ENCODE results near the gene HSD3B2. TPM values are rescaled to one million over a fixed set of nuclear protein-coding genes. Genes with fewer than 3 reads are reported as not detected.
"Not testable (repeated sequence)": the region's sequence is repeated elsewhere in the genome, so short reads cannot be mapped to it uniquely, and the experiment has no call there.

HSD3B2 gene
- 1 to 10 TPM in 1 of 8 experiments, under 1 TPM in 1, not detected in 6; 0.38 to 1.0 TPM for total RNA-seq

- Histone ChIP-seq H3K4me3 (no peak within 1 kb of the TSS), H3K27ac (no peak within 1 kb of the TSS), H3K4me1 (replicated peaks in 1 of 2) (no peaks in the 10 kb centered on the region)
- in situ Hi-C loops (cut with MboI; ENCODE audit: low pct_unique_long_range_greater_than_20kb in 2 of 9, low sequenced_read_pairs in 9 of 9, unreplicated experiment in 9 of 9) = no loop called here
- 20 to 95% (median 83%) methylated on average over 1 to 2 of the region's 2 CpGs; no CpG with 5 or more reads in 1 of the 10 experiments for WGBS, 10 experiments
- no peak for ATAC-seq (replicated peaks in 6 of 8)
These were observed at the start of gene HSD3B2 for GRCh38 chr1:119414950-119415349. TSS of gene HSD3B2 (plus strand) at chr1:119415150. CDS start at chr1:119415420, 270 bp downstream.

DNA sequence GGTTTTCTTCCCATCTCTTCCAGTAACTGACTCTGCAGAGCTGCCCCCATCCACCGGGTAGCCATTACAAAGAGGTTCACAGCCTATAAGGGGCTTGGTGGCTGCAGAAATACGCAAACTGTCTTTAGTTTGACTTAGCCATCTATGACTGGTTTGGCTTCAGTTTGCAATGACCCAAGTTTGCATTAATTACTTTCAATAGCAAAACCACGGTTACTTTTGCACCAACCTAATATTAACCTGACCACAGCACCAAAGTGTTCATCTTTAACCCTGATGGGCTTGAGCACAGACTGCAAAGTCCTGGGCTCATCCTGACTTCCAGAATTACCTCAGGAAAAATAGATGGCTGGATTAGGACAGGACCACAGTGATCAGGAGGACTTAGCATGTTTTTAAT is 48.5 kb upstream of the HSD3B2 start:
- Histone ChIP-seq H3K4me1 (replicated peaks in 1 of 2) (no peaks in the 10 kb centered on the region), H3K4me3 (no peak overlapping the region), H3K27ac (no peak overlapping the region)
- ATAC-seq (replicated peaks in 6 of 8) = no peak
- 87 to 100% (median 100%) methylated on average over 1 to 3 of the region's 3 CpGs; no CpG with 5 or more reads in 3 of the 10 experiments for WGBS, 10 experiments
- in situ Hi-C loops (cut with MboI; ENCODE audit: low pct_unique_long_range_greater_than_20kb in 2 of 9, low sequenced_read_pairs in 9 of 9, unreplicated experiment in 9 of 9) = loop anchor here in 4 of 9 experiments (10.0 kb wide), 2 partner anchors 82 to 92 kb away; no protein-coding TSS in a partner anchor

DNA sequence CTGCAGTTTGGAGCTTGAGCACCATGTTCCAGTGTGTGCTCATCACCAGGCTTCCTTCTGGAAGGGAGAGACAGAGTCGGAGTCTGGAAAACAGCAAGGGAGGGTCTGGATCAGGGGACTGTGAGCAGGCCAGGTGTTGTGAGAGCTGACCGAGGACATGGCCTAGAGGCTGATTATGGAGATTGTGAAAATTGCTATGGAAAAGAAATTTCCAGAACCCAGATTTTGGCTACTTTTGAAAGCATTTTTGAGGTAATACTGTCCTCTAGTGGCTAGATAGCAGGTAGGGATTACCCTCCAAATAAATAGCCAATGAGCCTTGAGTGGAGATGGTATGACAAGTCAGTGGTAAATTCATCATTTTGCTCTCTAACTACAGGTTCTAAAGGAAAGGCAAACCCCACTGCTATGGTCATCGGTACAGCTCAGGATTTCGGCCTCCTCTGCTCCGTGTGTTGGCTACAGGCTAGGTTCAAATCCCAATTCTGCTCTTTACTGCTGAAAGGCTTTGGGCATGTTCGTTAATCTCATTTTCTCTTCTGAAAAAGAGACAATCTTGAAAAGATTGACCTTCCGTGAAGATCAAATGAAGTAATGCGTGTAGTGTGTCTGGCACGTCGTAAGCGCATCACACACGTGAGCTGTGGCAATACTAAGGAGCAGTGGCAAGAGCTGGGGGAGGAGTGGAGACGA is 47.4 kb upstream of the HSD3B2 start:
- in situ Hi-C loops (cut with MboI; ENCODE audit: low pct_unique_long_range_greater_than_20kb in 2 of 9, low sequenced_read_pairs in 9 of 9, unreplicated experiment in 9 of 9) = loop anchor here in 4 of 9 experiments (10.0 kb wide), 2 partner anchors 83 to 93 kb away; no protein-coding TSS in a partner anchor

GRCh38 chr1:119368554-119368953 is 46.4 kb upstream of the HSD3B2 start, which contains the start of gene HAO2:
TSS of gene HAO2 (plus strand) at chr1:119368785. CDS start at chr1:119381086, 12,301 bp downstream.
- Histone ChIP-seq H3K4me1 (replicated peaks in 1 of 2) (no peaks in the 10 kb centered on the region), H3K4me3 (no peak within 1 kb of the TSS), H3K27ac (no peak within 1 kb of the TSS)
- no peak for ATAC-seq (replicated peaks in 6 of 8)
- in situ Hi-C loops (cut with MboI; ENCODE audit: low pct_unique_long_range_greater_than_20kb in 2 of 9, low sequenced_read_pairs in 9 of 9, unreplicated experiment in 9 of 9) = loop anchor here in 4 of 9 experiments (10.0 kb wide), 2 partner anchors 84 to 94 kb away; no protein-coding TSS in a partner anchor
- WGBS, 10 experiments = 67 to 100% (median 93%) methylated on average over 1 to 2 of the region's 2 CpGs; no CpG with 5 or more reads in 1 of the 10 experiments

More for the DNA sequence above, 47.4 kb upstream of the HSD3B2 start:
- Histone ChIP-seq H3K4me1 (replicated peaks in 1 of 2) (no peaks in the 10 kb centered on the region), H3K27ac (no peak overlapping the region), H3K4me3 (no peak overlapping the region)
- 42 to 100% (median 83%) methylated on average over 1 to 13 of the region's 13 CpGs for WGBS, 10 experiments
- peak in 5 of 8 experiments; percentile 37 to 84 (median 49) for ATAC-seq (replicated peaks in 6 of 8)

GRCh38 chr1:119370748-119371147 is 44.2 kb upstream of the HSD3B2 start:
- in situ Hi-C loops (cut with MboI; ENCODE audit: low pct_unique_long_range_greater_than_20kb in 2 of 9, low sequenced_read_pairs in 9 of 9, unreplicated experiment in 9 of 9) = loop anchor here in 1 of 9 experiments (10.0 kb wide), 1 partner anchor 104 kb away; no protein-coding TSS in a partner anchor

DNA sequence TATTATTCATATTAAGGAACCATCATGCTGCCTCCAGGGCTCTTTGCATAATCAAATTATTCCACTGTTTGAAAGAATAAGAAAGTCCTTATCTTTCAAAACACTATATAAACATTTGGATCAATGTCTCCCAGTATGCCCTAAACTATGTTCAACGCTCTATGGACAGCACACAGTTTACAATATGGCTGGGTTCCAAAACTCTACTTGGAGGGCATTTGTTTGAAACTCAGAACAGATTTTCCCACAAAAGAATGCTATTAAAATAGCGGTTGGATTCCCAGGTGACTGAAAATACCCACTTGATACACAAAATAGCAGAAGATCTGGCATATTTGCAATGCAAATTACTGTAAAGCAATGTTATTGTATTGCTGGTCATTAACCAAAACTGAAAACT is 43.1 kb upstream of the HSD3B2 start:
- Histone ChIP-seq H3K27ac (no peak overlapping the region), H3K4me1 (replicated peaks in 1 of 2) (no peaks in the 10 kb centered on the region), H3K4me3 (no peak overlapping the region)
- 14 to 80% (median 50%) methylated on average over 1 to 2 of the region's 2 CpGs; no CpG with 5 or more reads in 1 of the 10 experiments for WGBS, 10 experiments
- in situ Hi-C loops (cut with MboI; ENCODE audit: low pct_unique_long_range_greater_than_20kb in 2 of 9, low sequenced_read_pairs in 9 of 9, unreplicated experiment in 9 of 9) = loop anchor here in 1 of 9 experiments (10.0 kb wide), 1 partner anchor 103 kb away; no protein-coding TSS in a partner anchor
- ATAC-seq (replicated peaks in 6 of 8) = peak in 2 of 8 experiments; percentile 26 to 61

More at GRCh38 chr1:119370748-119371147, 44.2 kb upstream of the HSD3B2 start:
- ATAC-seq (replicated peaks in 6 of 8) = no peak
- no peak overlapping the region for H3K27ac ChIP-seq
- 47 to 100% (median 75%) methylated on average over 1 to 2 of the region's 2 CpGs; no CpG with 5 or more reads in 4 of the 10 experiments for WGBS, 10 experiments
- no peaks in the 10 kb centered on the region for H3K4me1 ChIP-seq (replicated peaks in 1 of 2)
- no peak overlapping the region for H3K4me3 ChIP-seq

- peak in 5 of 8 experiments; percentile 33 to 96 (median 81) for ATAC-seq (replicated peaks in 6 of 8)
- in situ Hi-C loops (cut with MboI; ENCODE audit: low pct_unique_long_range_greater_than_20kb in 2 of 9, low sequenced_read_pairs in 9 of 9, unreplicated experiment in 9 of 9) = loop anchor here in 1 of 9 experiments (10.0 kb wide), 1 partner anchor 102 kb away; no protein-coding TSS in a partner anchor
- no peak overlapping the region for H3K27ac ChIP-seq
- H3K4me1 ChIP-seq (replicated peaks in 1 of 2) = no peaks in the 10 kb centered on the region
- no peak overlapping the region for H3K4me3 ChIP-seq
- WGBS, 10 experiments = 9 to 49% (median 34%) methylated on average over 3 to 6 of the region's 6 CpGs
These were observed 42.4 kb upstream of the HSD3B2 start for GRCh38 chr1:119372503-119373086.

DNA sequence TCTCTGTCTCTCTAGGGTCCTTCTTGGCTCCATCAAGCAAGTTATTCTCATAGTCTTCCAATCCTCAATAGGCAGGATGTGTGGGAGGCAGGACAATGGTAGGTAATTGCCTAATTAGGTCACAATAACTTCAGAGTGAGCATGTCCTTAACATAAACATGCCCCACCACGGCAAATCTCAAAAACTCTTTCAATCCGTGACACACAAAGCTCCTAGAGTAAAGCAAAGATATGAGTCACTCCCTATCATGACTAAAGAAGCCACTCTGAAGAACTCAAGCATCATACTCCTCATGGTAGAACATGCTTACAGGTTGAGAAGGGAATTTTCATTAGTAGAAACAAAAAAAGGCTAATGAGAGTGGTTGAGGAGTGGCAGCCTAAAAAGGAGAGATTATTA is 41.5 kb upstream of the HSD3B2 start:
- peak in 2 of 8 experiments; percentile 45 to 55 for ATAC-seq (replicated peaks in 6 of 8)
- no peaks in the 10 kb centered on the region for H3K4me1 ChIP-seq (replicated peaks in 1 of 2)
- H3K4me3 ChIP-seq = no peak overlapping the region
- in situ Hi-C loops (cut with MboI; ENCODE audit: low pct_unique_long_range_greater_than_20kb in 2 of 9, low sequenced_read_pairs in 9 of 9, unreplicated experiment in 9 of 9) = loop anchor here in 1 of 9 experiments (10.0 kb wide), 1 partner anchor 101 kb away; no protein-coding TSS in a partner anchor
- 13 to 70% (median 57%) methylated on average over 1 to 2 of the region's 2 CpGs; no CpG with 5 or more reads in 4 of the 10 experiments for WGBS, 10 experiments
- H3K27ac ChIP-seq = no peak overlapping the region

- in situ Hi-C loops (cut with MboI; ENCODE audit: low pct_unique_long_range_greater_than_20kb in 2 of 9, low sequenced_read_pairs in 9 of 9, unreplicated experiment in 9 of 9) = loop anchor here in 1 of 9 experiments (10.0 kb wide), 1 partner anchor 100 kb away; no protein-coding TSS in a partner anchor
- 0 to 94% (median 74%) methylated on average over 1 to 4 of the region's 4 CpGs; no CpG with 5 or more reads in 2 of the 10 experiments for WGBS, 10 experiments
- H3K4me1 ChIP-seq (replicated peaks in 1 of 2) = no peaks in the 10 kb centered on the region
- no peak for ATAC-seq (replicated peaks in 6 of 8)
- no peak overlapping the region for H3K4me3 ChIP-seq
- no peak overlapping the region for H3K27ac ChIP-seq
These were observed 40.6 kb upstream of the HSD3B2 start for GRCh38 chr1:119374208-119374874.

DNA sequence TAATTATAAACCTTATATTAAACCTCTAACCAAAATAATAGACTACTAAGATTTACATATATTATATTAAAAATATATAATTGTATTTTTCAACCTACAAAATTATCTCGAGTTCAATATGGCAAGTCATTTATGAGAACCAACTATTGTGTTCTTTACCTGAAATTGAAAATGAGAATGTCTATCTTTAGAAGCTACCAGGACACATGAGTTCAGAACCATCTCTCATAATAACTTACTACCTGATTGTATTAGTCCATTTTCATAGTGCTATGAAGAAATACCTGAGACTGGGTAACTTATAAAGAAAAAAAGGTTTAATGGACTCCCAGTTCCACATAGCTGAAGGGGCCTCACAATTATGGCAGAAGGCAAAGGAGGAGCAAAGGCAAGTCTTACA is 39.6 kb upstream of the HSD3B2 start:
- in situ Hi-C loops (cut with MboI; ENCODE audit: low pct_unique_long_range_greater_than_20kb in 2 of 9, low sequenced_read_pairs in 9 of 9, unreplicated experiment in 9 of 9) = loop anchor here in 1 of 9 experiments (10.0 kb wide), 1 partner anchor 99 kb away; no protein-coding TSS in a partner anchor
- H3K4me1 ChIP-seq (replicated peaks in 1 of 2) = no peaks in the 10 kb centered on the region
- 0 to 100% (median 67%) methylated on average over 1 of the region's 1 CpG; no CpG with 5 or more reads in 1 of the 10 experiments for WGBS, 10 experiments
- H3K27ac ChIP-seq = no peak overlapping the region
- H3K4me3 ChIP-seq = no peak overlapping the region
- ATAC-seq (replicated peaks in 6 of 8) = no peak

GRCh38 chr1:119376594-119376993 is 38.4 kb upstream of the HSD3B2 start:
- ATAC-seq (replicated peaks in 6 of 8) = no peak

GRCh38 chr1:119377594-119377993 is 37.4 kb upstream of the HSD3B2 start:
- H3K4me3 ChIP-seq; H3K27ac ChIP-seq; H3K4me1 ChIP-seq (replicated peaks in 1 of 2); ATAC-seq (replicated peaks in 6 of 8): not testable (repeated sequence)
- WGBS, 10 experiments = 43 to 100% (median 74%) methylated on average over 1 to 2 of the region's 2 CpGs; no CpG with 5 or more reads in 4 of the 10 experiments
- in situ Hi-C loops (cut with MboI; ENCODE audit: low pct_unique_long_range_greater_than_20kb in 2 of 9, low sequenced_read_pairs in 9 of 9, unreplicated experiment in 9 of 9) = loop anchor here in 1 of 9 experiments (10.0 kb wide), 1 partner anchor 97 kb away; no protein-coding TSS in a partner anchor

More at GRCh38 chr1:119376594-119376993, 38.4 kb upstream of the HSD3B2 start:
- Histone ChIP-seq H3K4me1 (replicated peaks in 1 of 2) (no peaks in the 10 kb centered on the region), H3K4me3 (no peak overlapping the region), H3K27ac (no peak overlapping the region)
- 0 to 86% (median 30%) methylated on average over 1 of the region's 1 CpG; no CpG with 5 or more reads in 1 of the 10 experiments for WGBS, 10 experiments
- in situ Hi-C loops (cut with MboI; ENCODE audit: low pct_unique_long_range_greater_than_20kb in 2 of 9, low sequenced_read_pairs in 9 of 9, unreplicated experiment in 9 of 9) = loop anchor here in 1 of 9 experiments (10.0 kb wide), 1 partner anchor 98 kb away; no protein-coding TSS in a partner anchor
